Central memory CD4-positive, alpha-beta T cell (primary cell): ENCODE data around the gene CHN2.

Experiments used
- DNase-seq: peaks from one replicate; pipeline ENCODE4 v3.0.0; 2022

Gene CHN2

DNA sequence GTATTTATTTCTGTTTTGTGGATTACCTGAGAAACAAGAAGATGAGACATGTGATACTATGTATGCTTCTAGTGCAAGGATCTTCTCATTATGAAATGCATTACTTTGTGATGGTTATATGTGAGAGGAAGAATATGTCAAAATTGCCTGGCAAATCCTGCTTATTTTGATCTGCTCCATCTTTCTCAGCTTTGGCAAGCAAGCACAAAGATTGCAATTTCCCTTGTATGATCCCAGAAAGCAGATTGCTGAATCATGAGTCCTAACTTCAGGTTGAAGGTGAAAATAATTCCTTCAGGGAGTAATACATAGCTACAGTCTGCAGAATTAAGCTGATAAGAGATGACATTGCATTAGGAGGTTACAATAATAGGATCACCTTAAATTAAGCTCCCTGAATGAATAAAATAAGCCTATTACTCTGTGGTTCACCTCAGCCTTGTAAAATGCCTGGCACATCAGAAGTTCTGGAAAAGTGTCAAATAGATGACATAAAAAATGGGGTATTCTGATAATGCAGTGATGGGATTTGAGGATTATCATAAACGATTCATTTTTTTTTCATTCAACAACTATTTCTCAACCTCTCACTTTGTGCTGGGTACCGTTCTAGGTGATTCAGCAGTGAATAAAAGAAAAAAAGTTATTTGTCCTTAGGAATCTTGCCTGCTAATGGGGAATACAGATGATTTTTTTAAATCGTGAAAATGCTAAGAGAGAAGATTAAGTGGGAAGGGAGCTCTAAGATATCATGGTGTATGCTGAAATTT lies 120.7 kb downstream of the CHN2 start:
- no peak for DNase-seq

DNA sequence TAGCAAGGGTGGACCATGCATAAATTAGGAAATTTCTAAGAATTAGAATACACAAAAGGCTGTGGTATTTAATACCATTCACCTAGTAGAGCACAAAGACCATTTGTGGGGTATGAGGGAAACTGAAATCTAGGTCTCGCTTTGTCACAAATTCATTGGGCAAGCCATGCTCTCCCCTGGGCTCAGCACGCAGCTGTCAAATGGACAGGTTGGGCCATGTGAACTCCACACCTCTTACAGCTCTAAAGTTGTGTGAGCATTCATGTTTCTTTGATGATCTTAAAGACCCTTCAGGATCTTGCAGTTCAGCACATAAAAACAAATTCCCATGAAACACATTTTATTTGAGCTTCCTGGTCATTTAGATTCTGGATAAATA lies 121.3 kb downstream of the CHN2 start:
- DNase-seq = no peak

GRCh38 chr7:29316926-29317325 lies 122.4 kb downstream of the CHN2 start:
- DNase-seq = no peak

DNA sequence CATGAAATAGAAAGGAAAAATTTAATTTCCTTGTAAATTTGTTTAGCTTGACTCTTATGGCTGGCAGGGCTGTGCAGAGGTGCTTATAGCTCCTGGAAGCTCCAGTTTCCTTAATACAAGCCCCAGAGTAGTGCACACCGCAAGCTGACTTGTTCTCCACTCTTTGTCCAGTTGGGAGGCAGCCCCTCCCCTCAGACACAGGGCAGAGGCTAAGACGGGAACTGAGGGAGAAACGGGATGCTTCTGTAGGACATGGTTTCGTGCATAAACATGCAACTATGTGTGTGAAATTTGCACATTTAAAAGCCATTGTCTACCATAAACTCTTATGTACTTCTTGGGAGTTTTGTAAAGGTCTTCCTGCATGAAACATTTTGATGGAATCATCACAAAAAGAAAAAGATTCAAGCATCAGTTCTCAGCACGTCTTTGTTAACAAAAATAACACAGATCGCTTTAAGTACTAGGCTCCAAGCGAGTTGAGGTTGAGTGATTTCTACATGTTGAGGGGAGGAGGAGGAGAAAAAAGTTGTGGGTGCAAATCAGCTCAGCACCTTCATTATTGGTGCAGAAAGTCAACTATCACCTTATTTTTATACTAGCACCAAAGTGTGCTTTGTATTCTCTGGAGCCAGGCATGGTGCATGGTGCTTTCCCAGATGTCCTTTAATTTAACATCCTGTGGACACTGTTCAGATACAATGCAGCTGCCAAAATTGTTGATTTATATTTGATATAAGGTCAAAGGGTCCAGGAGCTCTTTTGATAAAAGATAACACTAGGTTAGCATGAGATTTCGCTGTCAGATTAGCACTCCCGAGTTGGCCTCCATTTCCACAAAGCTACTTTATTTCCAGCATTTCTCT lies 124.5 kb downstream of the CHN2 start:
- DNase-seq = no peak

- DNase-seq = no peak
These were observed 125.3 kb downstream of the CHN2 start for GRCh38 chr7:29319719-29320521.

GRCh38 chr7:29320577-29320976 lies 126.0 kb downstream of the CHN2 start:
- DNase-seq = no peak

DNA sequence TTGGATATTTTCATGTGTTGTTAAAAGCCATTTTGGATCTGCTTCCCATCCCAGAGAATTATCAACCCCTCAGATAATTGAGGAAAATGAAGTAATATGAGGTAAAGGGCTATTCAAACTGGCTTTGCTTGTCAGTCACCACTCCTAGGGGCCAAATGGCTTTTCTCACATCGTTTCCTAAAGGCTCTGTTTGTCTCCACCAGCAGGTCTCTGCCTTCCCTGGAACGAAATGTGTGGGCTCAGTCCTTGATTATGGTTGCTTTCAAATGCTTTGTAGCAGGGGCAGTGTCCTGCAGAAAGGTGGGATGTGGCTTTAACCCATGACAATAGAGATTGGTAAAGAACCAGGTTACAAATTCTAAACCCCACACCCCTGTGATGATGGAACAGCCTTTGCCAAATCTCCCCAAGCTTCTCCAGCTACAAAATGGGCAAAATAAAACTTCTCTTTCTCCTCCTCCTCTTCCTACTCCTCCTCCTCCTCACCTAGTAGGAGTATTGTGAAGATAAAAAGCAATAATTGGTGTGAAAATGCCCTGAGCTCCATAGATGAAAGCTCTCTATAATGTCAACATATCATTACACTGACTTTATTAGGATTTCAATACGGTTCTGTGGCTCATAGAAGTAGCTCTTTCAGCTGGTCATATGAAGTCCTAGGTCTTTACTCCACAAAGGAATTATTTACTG lies 127.6 kb downstream of the CHN2 start:
- no peak for DNase-seq

DNA sequence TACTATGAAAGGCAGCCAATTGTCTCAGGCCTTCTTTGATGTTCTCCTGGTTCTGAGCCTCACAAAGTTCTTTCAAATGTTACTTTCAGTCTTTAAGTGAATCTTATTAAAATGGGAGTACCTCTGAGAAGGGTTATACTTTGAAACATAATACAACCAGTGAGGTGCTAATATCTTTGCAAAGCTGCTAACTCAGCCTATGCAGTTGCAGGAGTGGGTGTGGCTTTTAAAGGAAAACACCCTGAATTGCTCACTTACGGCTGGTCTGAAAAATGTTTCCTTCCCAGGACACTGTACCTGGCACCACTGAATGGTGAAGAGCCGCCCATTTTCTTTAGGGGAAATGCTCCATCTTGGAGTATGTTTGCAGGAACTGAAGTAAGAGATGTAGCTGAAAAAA lies 130.9 kb downstream of the CHN2 start:
- no peak for DNase-seq

GRCh38 chr7:29326864-29327263 lies 132.3 kb downstream of the CHN2 start:
- no peak for DNase-seq

- no peak for DNase-seq
These were observed 132.9 kb downstream of the CHN2 start for GRCh38 chr7:29327455-29327854.

DNA sequence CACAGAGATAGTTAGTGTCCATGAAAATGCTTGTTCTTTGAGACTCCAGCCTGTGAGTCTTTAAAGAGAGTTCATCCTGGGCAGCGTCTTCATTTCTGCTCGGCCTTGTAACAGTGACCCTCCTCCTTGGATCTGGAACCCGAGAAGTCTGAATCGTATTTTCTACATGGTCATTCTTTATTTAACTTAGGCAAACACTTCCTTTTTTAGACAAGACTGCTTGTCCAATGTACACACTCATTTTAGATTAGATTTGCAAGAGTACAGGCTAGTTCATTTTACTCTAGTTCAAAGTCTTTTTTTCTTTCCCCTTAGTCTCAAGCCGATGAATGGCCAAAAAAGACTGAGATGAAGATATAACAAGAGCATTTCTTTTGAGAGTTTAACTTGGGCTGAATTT lies 133.5 kb downstream of the CHN2 start:
- no peak for DNase-seq

DNA sequence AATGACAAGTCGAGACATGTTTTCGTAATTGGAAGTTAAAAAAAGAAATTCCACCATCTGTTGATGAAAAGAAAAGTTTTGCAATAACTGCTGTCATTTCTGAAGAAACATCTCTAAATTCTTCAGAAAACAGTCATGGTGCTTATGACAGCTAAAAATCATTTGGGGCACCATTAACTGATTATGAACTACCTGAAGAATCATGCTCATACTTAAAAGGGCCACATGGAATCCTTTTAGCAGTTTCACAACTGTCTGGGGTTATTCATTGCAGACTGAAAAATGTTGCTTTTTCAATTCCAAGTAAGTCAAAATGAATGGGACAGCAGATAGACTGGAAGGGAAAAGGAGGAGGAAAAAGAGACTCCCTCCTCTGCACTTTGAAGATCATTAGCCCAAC lies 134.2 kb downstream of the CHN2 start:
- no peak for DNase-seq

DNA sequence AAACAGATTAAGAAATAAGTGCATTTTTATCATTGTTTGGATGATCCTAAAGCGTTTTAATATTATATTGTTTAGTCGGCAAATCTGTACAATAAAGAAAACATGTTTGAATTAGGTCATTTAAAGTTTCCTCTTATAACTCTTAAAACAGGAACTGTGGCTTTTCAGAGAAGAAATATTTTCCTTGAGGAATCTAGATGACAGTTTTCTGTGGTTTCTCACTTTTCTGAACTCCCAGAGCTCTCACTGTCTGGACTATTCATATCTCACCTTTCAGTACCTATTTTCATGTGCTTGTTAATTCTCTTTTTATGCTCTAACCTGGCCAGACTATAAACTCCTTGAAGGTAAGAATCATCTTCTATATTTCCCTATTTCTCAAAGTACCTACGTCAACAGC lies 135.1 kb downstream of the CHN2 start:
- no peak for DNase-seq

DNA sequence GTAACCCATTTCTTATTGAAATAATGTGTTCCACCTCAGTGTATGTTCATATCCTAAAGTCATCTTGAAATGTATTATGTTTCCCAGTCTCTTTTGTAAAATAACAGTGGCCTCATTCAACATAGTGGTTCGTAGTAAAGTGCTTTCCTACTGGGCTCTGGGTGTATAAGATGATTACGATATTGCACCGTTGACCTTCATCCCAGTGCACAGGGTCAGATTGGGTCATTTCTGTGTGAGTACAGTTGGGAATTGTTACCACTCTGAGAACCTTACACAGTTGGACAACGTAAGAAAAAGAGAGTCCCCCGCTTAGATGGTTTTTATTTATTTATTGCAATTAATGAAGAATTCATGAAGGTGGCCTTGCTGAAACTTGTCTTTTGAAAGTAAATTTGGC lies 135.6 kb downstream of the CHN2 start:
- DNase-seq = no peak

GRCh38 chr7:29331163-29331562 lies 136.6 kb downstream of the CHN2 start:
- DNase-seq = no peak

- DNase-seq = no peak
These were observed 137.7 kb downstream of the CHN2 start for GRCh38 chr7:29332042-29332811.

- DNase-seq = no peak
These were observed 138.6 kb downstream of the CHN2 start for GRCh38 chr7:29332875-29333855.

DNA sequence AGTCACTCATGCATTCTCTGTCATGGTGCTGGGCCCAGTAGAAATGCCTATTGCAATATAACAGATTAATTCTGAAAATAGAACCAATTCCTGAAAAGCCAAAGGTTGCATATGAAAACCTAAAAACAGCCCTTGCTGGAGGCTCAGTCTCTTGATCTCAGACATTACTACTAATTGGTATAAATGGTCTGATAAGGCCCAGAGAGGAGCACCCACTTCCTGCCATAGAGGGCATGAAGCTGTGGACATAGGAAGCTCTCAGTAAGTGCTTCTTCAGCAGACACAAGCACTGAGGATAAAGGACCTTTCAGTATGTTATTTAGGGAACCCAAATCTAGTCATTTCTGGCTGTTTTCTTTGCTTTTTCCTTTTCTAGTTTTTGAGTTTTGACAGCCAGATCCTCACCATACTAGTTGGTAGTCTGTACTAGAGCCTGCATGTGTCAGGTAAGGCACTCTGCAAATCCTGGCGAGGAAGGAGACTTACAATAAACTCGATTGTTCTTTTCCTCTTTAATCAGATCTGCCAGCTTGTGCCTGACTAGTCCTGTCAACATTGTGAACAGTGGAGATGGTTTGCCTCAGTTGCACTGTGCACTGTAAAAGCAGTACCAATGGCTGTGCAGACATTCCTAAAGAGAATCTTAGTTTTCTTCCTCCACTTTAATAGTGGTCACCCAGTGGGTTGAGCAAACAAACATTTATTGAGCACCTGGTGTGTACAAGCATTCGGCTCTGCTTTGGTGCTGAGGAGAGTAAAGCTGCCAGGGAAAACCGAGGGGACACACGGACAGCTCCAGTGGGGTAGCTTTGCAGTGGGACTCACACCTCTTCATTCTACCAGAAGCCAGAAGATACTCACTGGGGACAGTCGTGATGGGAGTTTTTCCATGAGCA lies 140.9 kb downstream of the CHN2 start:
- no peak for DNase-seq

- DNase-seq = peak; percentile 36
These were observed 143.1 kb downstream of the CHN2 start for GRCh38 chr7:29337546-29338116.
